ENCODE data around the gene TRIM66. TPM values are rescaled to one million over a fixed set of nuclear protein-coding genes. Genes with fewer than 3 reads are reported as not detected.

The TRIM66 gene
- total and polyA plus RNA-seq, 9 of the 15 experiments (the other 6 are each of a cell fraction or from before 2014, with no cell fraction given) = 1.1 to 7.3 (median 4.9) TPM

DNA sequence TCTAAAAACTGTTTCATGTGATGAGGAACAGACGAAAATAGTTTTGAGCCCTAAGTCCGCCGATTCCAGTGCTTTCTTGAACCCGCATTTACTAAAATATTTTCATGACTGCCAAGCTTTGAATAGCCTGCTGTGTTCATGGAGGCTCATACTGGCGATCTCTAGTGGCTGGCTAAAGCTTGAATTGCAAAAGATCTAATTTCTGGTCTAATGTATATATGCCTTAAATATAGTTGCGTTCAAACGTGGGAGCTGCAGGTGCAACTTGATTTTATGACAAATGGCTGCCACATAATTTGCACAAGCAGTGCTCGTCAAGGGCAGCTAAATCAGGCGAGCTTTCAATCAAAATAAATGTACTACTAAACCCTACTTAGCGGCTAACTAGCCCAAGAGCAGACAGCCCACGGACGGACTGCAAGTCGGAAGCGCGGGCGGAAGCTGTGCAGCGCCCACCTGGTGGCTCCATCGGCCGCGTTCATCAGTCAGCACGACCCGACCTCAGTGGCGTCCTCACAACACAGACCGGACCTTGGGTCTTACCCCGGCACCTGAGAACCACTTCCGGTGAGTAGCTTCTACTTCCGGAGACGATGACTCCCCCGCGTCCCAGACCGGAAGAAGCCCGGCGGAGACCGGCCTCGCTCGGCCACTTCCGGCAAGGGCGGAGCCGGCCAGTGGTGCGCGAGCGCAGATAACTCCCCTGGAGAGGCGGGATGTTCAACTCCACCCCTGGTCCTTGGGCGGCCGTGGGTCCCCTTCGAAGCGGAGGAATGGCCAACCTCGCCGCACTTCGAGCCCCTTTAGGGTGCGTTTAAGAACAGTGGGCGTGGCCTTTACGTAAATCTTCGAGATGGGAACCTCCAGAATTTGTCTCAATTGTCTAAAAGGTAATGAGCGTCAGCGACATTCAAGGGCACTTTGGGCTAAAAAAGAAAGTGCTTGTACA, 6.2 kb upstream of the TRIM66 start (continued):
- peak; percentile 36; the same call in 1 of the 2 replicates for TF ChIP-seq ARID1B (IDR thresholded peaks at IDR 0.05)
- TF ChIP-seq, protein P1, sequence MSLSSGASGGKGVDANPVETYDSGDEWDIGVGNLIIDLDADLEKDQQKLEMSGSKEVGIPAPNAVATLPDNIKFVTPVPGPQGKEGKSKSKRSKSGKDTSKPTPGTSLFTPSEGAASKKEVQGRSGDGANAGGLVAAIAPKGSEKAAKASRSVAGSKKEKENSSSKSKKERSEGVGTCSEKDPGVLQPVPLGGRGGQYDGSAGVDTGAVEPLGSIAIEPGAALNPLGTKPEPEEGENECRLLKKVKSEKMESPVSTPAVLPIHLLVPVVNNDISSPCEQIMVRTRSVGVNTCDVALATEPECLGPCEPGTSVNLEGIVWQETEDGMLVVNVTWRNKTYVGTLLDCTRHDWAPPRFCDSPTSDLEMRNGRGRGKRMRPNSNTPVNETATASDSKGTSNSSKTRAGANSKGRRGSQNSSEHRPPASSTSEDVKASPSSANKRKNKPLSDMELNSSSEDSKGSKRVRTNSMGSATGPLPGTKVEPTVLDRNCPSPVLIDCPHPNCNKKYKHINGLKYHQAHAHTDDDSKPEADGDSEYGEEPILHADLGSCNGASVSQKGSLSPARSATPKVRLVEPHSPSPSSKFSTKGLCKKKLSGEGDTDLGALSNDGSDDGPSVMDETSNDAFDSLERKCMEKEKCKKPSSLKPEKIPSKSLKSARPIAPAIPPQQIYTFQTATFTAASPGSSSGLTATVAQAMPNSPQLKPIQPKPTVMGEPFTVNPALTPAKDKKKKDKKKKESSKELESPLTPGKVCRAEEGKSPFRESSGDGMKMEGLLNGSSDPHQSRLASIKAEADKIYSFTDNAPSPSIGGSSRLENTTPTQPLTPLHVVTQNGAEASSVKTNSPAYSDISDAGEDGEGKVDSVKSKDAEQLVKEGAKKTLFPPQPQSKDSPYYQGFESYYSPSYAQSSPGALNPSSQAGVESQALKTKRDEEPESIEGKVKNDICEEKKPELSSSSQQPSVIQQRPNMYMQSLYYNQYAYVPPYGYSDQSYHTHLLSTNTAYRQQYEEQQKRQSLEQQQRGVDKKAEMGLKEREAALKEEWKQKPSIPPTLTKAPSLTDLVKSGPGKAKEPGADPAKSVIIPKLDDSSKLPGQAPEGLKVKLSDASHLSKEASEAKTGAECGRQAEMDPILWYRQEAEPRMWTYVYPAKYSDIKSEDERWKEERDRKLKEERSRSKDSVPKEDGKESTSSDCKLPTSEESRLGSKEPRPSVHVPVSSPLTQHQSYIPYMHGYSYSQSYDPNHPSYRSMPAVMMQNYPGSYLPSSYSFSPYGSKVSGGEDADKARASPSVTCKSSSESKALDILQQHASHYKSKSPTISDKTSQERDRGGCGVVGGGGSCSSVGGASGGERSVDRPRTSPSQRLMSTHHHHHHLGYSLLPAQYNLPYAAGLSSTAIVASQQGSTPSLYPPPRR (CRISPR knock-in tag; IDR thresholded peaks at IDR 0.05; ENCODE audit: borderline replicate concordance) = 0 out of 2 replicates have a peak, but pooled peaks have one; percentile 73
- TF ChIP-seq MCM7 (IDR thresholded peaks at IDR 0.05) = no peak
- TF ChIP-seq, protein P2, sequence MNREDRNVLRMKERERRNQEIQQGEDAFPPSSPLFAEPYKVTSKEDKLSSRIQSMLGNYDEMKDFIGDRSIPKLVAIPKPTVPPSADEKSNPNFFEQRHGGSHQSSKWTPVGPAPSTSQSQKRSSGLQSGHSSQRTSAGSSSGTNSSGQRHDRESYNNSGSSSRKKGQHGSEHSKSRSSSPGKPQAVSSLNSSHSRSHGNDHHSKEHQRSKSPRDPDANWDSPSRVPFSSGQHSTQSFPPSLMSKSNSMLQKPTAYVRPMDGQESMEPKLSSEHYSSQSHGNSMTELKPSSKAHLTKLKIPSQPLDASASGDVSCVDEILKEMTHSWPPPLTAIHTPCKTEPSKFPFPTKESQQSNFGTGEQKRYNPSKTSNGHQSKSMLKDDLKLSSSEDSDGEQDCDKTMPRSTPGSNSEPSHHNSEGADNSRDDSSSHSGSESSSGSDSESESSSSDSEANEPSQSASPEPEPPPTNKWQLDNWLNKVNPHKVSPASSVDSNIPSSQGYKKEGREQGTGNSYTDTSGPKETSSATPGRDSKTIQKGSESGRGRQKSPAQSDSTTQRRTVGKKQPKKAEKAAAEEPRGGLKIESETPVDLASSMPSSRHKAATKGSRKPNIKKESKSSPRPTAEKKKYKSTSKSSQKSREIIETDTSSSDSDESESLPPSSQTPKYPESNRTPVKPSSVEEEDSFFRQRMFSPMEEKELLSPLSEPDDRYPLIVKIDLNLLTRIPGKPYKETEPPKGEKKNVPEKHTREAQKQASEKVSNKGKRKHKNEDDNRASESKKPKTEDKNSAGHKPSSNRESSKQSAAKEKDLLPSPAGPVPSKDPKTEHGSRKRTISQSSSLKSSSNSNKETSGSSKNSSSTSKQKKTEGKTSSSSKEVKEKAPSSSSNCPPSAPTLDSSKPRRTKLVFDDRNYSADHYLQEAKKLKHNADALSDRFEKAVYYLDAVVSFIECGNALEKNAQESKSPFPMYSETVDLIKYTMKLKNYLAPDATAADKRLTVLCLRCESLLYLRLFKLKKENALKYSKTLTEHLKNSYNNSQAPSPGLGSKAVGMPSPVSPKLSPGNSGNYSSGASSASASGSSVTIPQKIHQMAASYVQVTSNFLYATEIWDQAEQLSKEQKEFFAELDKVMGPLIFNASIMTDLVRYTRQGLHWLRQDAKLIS (CRISPR knock-in tag; IDR thresholded peaks at IDR 0.05) = peak; percentile 85; the same call in 1 of the 2 replicates
- TF ChIP-seq POLR2G (IDR thresholded peaks at IDR 0.05; ENCODE audit: low read depth, low read length) = peak; percentile 94
- TF ChIP-seq ZBTB12 (CRISPR knock-in tag; IDR thresholded peaks at IDR 0.05) = no peak
- TF ChIP-seq RFX1 (IDR thresholded peaks at IDR 0.05) = no peak
- no peak for TF ChIP-seq NCOA2 (IDR thresholded peaks at IDR 0.05; ENCODE audit: partially characterized antibody in 2 of 2)
- TF ChIP-seq KAT8 (IDR thresholded peaks at IDR 0.05; ENCODE audit: low read depth) = no peak
- TF ChIP-seq MTA1 (IDR thresholded peaks at IDR 0.05; ENCODE audit: borderline replicate concordance) = no peak
- no peak for TF ChIP-seq DPF2 (IDR thresholded peaks at IDR 0.05)
- no peak for TF ChIP-seq ZNF518B (CRISPR knock-in tag; IDR thresholded peaks at IDR 0.05)
- TF ChIP-seq ZNF316 (IDR thresholded peaks at IDR 0.05) = no peak
- peak; percentile 78; the same call in 1 of the 2 replicates for TF ChIP-seq KLF1 (tag; IDR thresholded peaks at IDR 0.05)

Data from K562 (cell line).